ENCODE results near the gene SLC25A22. TPM values are rescaled to one million over a fixed set of nuclear protein-coding genes. Genes with fewer than 3 reads are reported as not detected.

SLC25A22 gene
- total RNA-seq, 4 donors from 2014 or later: 6.0 to 28.3 (median 9.7) TPM

- H3K27ac ChIP-seq: peak overlapping the region; percentile 91 to 95 (median 94)
- peaks cover 40 to 88% (median 80%) of the 10 kb centered on the region in 4 donors for H3K4me1 ChIP-seq
- WGBS, 2 donors (ENCODE audit: low coverage in 1 of 2): 51% methylated on average over 34 of the region's 40 CpGs; no CpG with 5 or more reads in 1 of the 2 donors
- in situ Hi-C loops (cut with MboI; ENCODE audit: low pct_ligation_motif_present in 1 of 4, low pct_unique_long_range_greater_than_20kb in 1 of 4, low sequenced_read_pairs in 3 of 4) (no loop called here), intact Hi-C loops (cut with DNase I; ENCODE audit: low total_unique reads) (no loop called here)
- TF ChIP-seq EP300 (IDR thresholded peaks at IDR 0.05; ENCODE audit: low read depth) (no peak), POLR2AphosphoS5 (IDR thresholded peaks at IDR 0.05) (no peak), CTCF (IDR thresholded peaks at IDR 0.05) (no peak), POLR2A (IDR thresholded peaks at IDR 0.05) (no peak)
- H3K9me3 ChIP-seq: no peaks in the 10 kb centered on the region
- H3K27me3 ChIP-seq: peaks cover 70% of the 10 kb centered on the region
- H3K4me3 ChIP-seq: peak overlapping the region in 2 of 4 donors; percentile 33 to 43
- peaks cover 0 to 9% (median 0%) of the 10 kb centered on the region in 4 donors for H3K36me3 ChIP-seq
- peak; percentile 58 for DNase-seq
Observed at GRCh38 chr11:829176-829846, 31.2 kb upstream of the SLC25A22 start.

GRCh38 chr11:828506-829175 is 30.6 kb upstream of the SLC25A22 start:
- H3K4me3 ChIP-seq: peak overlapping the region in 1 of 4 donors; percentile 33
- peaks cover 0 to 14% (median 0%) of the 10 kb centered on the region in 4 donors for H3K36me3 ChIP-seq
- H3K27ac ChIP-seq: peak overlapping the region; percentile 91 to 95 (median 94)
- 82% methylated on average over 21 of the region's 21 CpGs; no CpG with 5 or more reads in 1 of the 2 donors for WGBS, 2 donors (ENCODE audit: low coverage in 1 of 2)
- H3K4me1 ChIP-seq: peaks cover 36 to 89% (median 80%) of the 10 kb centered on the region in 4 donors
- in situ Hi-C loops (cut with MboI; ENCODE audit: low pct_ligation_motif_present in 1 of 4, low pct_unique_long_range_greater_than_20kb in 1 of 4, low sequenced_read_pairs in 3 of 4) (no loop called here), intact Hi-C loops (cut with DNase I; ENCODE audit: low total_unique reads) (no loop called here)
- no peaks in the 10 kb centered on the region for H3K9me3 ChIP-seq
- TF ChIP-seq POLR2A (IDR thresholded peaks at IDR 0.05): no peak
- no peak for TF ChIP-seq POLR2AphosphoS5 (IDR thresholded peaks at IDR 0.05)
- TF ChIP-seq EP300 (IDR thresholded peaks at IDR 0.05; ENCODE audit: low read depth): no peak
- no peak for TF ChIP-seq CTCF (IDR thresholded peaks at IDR 0.05)
- peaks cover 70% of the 10 kb centered on the region for H3K27me3 ChIP-seq
- DNase-seq: no peak

GRCh38 chr11:827897-828192 is 29.8 kb upstream of the SLC25A22 start, which contains the start of gene CRACR2B:
CRACR2B (plus strand) TSS chr11:827919; CDS start chr11:828608, 689 bp downstream.
- Histone ChIP-seq H3K4me1 (peaks cover 33 to 92% (median 82%) of the 10 kb centered on the region in 4 donors), H3K4me3 (peak within 1 kb of the TSS; percentile 29 to 64 (median 46)), H3K27ac (peak within 1 kb of the TSS; percentile 91 to 95 (median 94)), H3K9me3 (no peaks in the 10 kb centered on the region), H3K36me3 (peaks cover 0 to 14% (median 0%) of the 10 kb centered on the region in 4 donors), H3K27me3 (peaks cover 70% of the 10 kb centered on the region)
- TF ChIP-seq POLR2A (IDR thresholded peaks at IDR 0.05) (no peak), POLR2AphosphoS5 (IDR thresholded peaks at IDR 0.05) (peak in 2 of 3 donors; percentile 38 to 46)
- intact Hi-C loops (cut with DNase I; ENCODE audit: low total_unique reads): no loop called here
- 17 to 21% methylated on average over 1 to 5 of the region's 5 CpGs for WGBS, 2 donors (ENCODE audit: low coverage in 1 of 2)
- in situ Hi-C loops (cut with MboI; ENCODE audit: low pct_ligation_motif_present in 1 of 4, low pct_unique_long_range_greater_than_20kb in 1 of 4, low sequenced_read_pairs in 3 of 4): no loop called here
- DNase-seq: peak; percentile 85

- in situ Hi-C loops (cut with MboI; ENCODE audit: low pct_ligation_motif_present in 1 of 4, low pct_unique_long_range_greater_than_20kb in 1 of 4, low sequenced_read_pairs in 3 of 4): no loop called here
- peaks cover 0 to 14% (median 0%) of the 10 kb centered on the region in 4 donors for H3K36me3 ChIP-seq
- peak overlapping the region; percentile 29 to 64 (median 46) for H3K4me3 ChIP-seq
- intact Hi-C loops (cut with DNase I; ENCODE audit: low total_unique reads): no loop called here
- TF ChIP-seq EP300 (IDR thresholded peaks at IDR 0.05; ENCODE audit: low read depth) (no peak), CTCF (IDR thresholded peaks at IDR 0.05) (peak in 1 of 5 experiments; percentile 8), POLR2A (IDR thresholded peaks at IDR 0.05) (peak; percentile 72), POLR2AphosphoS5 (IDR thresholded peaks at IDR 0.05) (peak in 2 of 3 donors; percentile 4 to 41)
- no peaks in the 10 kb centered on the region for H3K9me3 ChIP-seq
- peaks cover 70% of the 10 kb centered on the region for H3K27me3 ChIP-seq
- 12% methylated on average over 19 of the region's 66 CpGs; no CpG with 5 or more reads in 1 of the 2 donors for WGBS, 2 donors (ENCODE audit: low coverage in 1 of 2)
- peak overlapping the region; percentile 91 to 95 (median 94) for H3K27ac ChIP-seq
- peak; percentile 74 for DNase-seq
- peaks cover 31 to 89% (median 79%) of the 10 kb centered on the region in 4 donors for H3K4me1 ChIP-seq
Observed at GRCh38 chr11:827146-827896, 29.2 kb upstream of the SLC25A22 start.
